HG02678 (cell line): Measurements from ENCODE around the gene LRP1-AS.

Experiments used
- ATAC-seq: cut with Tn5 transposase; IDR thresholded peaks from one replicate; pipeline ENCODE4 v1.9.1; 2021; ENCODE audit warnings: mild to moderate bottlenecking, moderate library complexity; ENCODE audit not compliant: unreplicated experiment

Gene LRP1-AS

GRCh38 chr12:57142121-57142520 is 5.3 kb downstream of the LRP1-AS start:
- ATAC-seq: no peak

GRCh38 chr12:57141249-57141648 is 6.2 kb downstream of the LRP1-AS start:
- ATAC-seq: no peak

GRCh38 chr12:57139796-57140649 is 7.4 kb downstream of the LRP1-AS start:
- ATAC-seq: no peak

- ATAC-seq: no peak
Observed at GRCh38 chr12:57138526-57139272, 8.7 kb downstream of the LRP1-AS start.

GRCh38 chr12:57135527-57136326 is 11.7 kb downstream of the LRP1-AS start:
- ATAC-seq: no peak

GRCh38 chr12:57134949-57135348 is 12.5 kb downstream of the LRP1-AS start:
- no peak for ATAC-seq

GRCh38 chr12:57133916-57134315 is 13.5 kb downstream of the LRP1-AS start:
- no peak for ATAC-seq

GRCh38 chr12:57133013-57133569 is 14.3 kb downstream of the LRP1-AS start:
- no peak for ATAC-seq

- no peak for ATAC-seq
Observed at GRCh38 chr12:57131896-57132744, 15.3 kb downstream of the LRP1-AS start.

- no peak for ATAC-seq
Observed at GRCh38 chr12:57130941-57131340, 16.5 kb downstream of the LRP1-AS start.

- ATAC-seq: no peak
Observed at GRCh38 chr12:57129889-57130288, 17.5 kb downstream of the LRP1-AS start.

- ATAC-seq: no peak
Observed at GRCh38 chr12:57129321-57129842, 18.0 kb downstream of the LRP1-AS start.

- no peak for ATAC-seq
Observed at GRCh38 chr12:57128519-57129247, 18.7 kb downstream of the LRP1-AS start.

- no peak for ATAC-seq
Observed at GRCh38 chr12:57127726-57128518, 19.5 kb downstream of the LRP1-AS start, which contains the start of gene LRP1. LRP1 (plus strand) TSS chr12:57128483; CDS start chr12:57128965, 482 bp downstream.

- ATAC-seq: no peak
Observed at GRCh38 chr12:57127101-57127725, 20.2 kb downstream of the LRP1-AS start.

- no peak for ATAC-seq
Observed at GRCh38 chr12:57126561-57126960, 20.9 kb downstream of the LRP1-AS start.

GRCh38 chr12:57126061-57126460 is 21.4 kb downstream of the LRP1-AS start:
- ATAC-seq: no peak
